ENCODE results near the gene SPSB2.

DNA sequence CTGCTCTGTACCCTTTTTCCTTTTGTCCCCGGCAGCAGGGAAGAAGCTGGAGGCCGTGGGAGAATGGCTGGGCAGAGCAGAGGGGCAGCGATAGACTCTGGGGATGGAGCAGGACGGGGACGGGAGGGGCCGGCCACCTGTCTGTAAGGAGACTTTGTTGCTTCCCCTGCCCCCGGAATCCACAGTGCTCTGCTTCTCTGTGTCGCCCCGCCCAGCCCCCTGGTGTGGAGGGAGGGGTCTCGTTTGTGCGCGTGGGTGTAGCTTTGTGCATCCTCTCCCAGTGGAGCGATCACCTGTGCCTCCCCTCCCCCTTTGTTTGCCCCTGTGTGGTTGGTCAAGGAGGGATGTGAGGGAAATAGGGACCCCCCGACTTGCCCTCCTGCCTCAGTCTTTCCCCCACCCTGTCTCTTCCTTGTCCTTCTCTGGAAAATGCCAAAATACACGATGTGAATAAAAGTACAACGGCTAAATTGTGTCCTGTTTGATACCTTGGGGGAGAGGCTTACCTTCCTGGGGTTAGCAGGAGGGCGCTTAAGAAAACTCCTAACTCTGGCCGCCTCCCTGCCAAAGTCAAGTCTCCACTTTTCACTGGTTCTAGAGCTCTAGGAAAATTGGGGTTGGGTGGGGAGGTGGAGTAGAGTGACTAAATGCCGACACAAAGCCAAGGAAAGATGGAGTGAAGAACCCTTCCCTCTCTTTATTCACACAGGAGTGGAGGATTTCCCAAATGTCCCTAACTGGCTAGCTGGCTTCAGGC lies 6.8 kb downstream of the SPSB2 start:
- TF ChIP-seq POLR2A (conservative IDR thresholded peaks at IDR 0.05) (no peak), ZNF324 (CRISPR knock-in tag; IDR thresholded peaks at IDR 0.05) (no peak), CBX3 (IDR thresholded peaks at IDR 0.05; ENCODE audit: borderline replicate concordance in 1 of 2, low read length in 2 of 2) (no peak), HDGF (IDR thresholded peaks at IDR 0.05) (no peak), MIER1 (IDR thresholded peaks at IDR 0.05; ENCODE audit: low read depth) (no peak), RFX5 (IDR thresholded peaks at IDR 0.05; ENCODE audit: low read depth, low read length) (no peak), GABPB1 (CRISPR knock-in tag; IDR thresholded peaks at IDR 0.05) (no peak)
- TF ChIP-seq, protein P1, sequence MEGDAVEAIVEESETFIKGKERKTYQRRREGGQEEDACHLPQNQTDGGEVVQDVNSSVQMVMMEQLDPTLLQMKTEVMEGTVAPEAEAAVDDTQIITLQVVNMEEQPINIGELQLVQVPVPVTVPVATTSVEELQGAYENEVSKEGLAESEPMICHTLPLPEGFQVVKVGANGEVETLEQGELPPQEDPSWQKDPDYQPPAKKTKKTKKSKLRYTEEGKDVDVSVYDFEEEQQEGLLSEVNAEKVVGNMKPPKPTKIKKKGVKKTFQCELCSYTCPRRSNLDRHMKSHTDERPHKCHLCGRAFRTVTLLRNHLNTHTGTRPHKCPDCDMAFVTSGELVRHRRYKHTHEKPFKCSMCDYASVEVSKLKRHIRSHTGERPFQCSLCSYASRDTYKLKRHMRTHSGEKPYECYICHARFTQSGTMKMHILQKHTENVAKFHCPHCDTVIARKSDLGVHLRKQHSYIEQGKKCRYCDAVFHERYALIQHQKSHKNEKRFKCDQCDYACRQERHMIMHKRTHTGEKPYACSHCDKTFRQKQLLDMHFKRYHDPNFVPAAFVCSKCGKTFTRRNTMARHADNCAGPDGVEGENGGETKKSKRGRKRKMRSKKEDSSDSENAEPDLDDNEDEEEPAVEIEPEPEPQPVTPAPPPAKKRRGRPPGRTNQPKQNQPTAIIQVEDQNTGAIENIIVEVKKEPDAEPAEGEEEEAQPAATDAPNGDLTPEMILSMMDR (IDR thresholded peaks at IDR 0.05 in 2 of 3, conservative IDR thresholded peaks at IDR 0.05 in 1 of 3; ENCODE audit: insufficient read depth in 2 of 3, low read depth in 1 of 3, low read length in 3 of 3): no peak
- TF ChIP-seq, protein P2, sequence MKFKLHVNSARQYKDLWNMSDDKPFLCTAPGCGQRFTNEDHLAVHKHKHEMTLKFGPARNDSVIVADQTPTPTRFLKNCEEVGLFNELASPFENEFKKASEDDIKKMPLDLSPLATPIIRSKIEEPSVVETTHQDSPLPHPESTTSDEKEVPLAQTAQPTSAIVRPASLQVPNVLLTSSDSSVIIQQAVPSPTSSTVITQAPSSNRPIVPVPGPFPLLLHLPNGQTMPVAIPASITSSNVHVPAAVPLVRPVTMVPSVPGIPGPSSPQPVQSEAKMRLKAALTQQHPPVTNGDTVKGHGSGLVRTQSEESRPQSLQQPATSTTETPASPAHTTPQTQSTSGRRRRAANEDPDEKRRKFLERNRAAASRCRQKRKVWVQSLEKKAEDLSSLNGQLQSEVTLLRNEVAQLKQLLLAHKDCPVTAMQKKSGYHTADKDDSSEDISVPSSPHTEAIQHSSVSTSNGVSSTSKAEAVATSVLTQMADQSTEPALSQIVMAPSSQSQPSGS (CRISPR knock-in tag; IDR thresholded peaks at IDR 0.05): no peak

Measured in K562 (cell line).